C4-2B (cell line): ENCODE measurements around the gene MRAS.

Source experiments
- H3K27ac ChIP-seq: fragments of 450-650 bp; 2 replicates; pipeline ENCODE4 v1.5.1; 2017
- ZFX ChIP-seq: fragments of 450-650 bp; IDR thresholded peaks from 2 replicates; pipeline ENCODE4 v1.6.1; 2017
- TF ChIP-seq, protein P1 (sequence below): fragments of 450-650 bp; conservative IDR thresholded peaks from 2 replicates; pipeline ENCODE4 v1.5.1; 2017; ENCODE audit warnings: mild to moderate bottlenecking

Gene MRAS

GRCh38 chr3:138435840-138436239, 87.5 kb downstream of the MRAS start:
- no peak overlapping the region for H3K27ac ChIP-seq
- TF ChIP-seq ZFX = no peak
- TF ChIP-seq, protein P1, sequence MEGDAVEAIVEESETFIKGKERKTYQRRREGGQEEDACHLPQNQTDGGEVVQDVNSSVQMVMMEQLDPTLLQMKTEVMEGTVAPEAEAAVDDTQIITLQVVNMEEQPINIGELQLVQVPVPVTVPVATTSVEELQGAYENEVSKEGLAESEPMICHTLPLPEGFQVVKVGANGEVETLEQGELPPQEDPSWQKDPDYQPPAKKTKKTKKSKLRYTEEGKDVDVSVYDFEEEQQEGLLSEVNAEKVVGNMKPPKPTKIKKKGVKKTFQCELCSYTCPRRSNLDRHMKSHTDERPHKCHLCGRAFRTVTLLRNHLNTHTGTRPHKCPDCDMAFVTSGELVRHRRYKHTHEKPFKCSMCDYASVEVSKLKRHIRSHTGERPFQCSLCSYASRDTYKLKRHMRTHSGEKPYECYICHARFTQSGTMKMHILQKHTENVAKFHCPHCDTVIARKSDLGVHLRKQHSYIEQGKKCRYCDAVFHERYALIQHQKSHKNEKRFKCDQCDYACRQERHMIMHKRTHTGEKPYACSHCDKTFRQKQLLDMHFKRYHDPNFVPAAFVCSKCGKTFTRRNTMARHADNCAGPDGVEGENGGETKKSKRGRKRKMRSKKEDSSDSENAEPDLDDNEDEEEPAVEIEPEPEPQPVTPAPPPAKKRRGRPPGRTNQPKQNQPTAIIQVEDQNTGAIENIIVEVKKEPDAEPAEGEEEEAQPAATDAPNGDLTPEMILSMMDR = no peak

- no peak for TF ChIP-seq ZFX
- TF ChIP-seq, protein P1 = no peak
- no peak overlapping the region for H3K27ac ChIP-seq
Measured at GRCh38 chr3:138437281-138437680, 88.9 kb downstream of the MRAS start.

- TF ChIP-seq, protein P1 = no peak
- TF ChIP-seq ZFX = no peak
- H3K27ac ChIP-seq = no peak overlapping the region
Measured at GRCh38 chr3:138438896-138439295, 90.5 kb downstream of the MRAS start.

DNA sequence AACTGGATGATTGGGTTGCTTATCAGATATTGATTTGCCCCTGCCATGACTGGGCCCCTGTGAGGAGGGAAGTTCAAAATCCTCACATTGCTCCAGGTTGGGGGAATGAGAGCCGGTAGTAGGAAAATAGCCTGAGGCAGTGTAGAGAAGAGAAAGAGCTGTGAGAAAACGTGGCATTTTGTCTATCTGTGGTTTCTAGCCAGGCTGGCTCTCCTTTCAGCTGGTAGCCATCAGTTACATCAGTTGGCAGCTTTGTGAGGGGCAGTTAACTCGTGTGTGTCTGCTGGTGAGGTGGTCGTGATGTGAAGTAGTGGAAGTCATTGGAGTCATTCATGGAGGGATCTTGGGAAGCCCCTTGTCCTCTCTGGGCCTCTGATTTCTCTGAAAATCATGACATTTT, 91.3 kb downstream of the MRAS start:
- no peak for TF ChIP-seq ZFX

DNA sequence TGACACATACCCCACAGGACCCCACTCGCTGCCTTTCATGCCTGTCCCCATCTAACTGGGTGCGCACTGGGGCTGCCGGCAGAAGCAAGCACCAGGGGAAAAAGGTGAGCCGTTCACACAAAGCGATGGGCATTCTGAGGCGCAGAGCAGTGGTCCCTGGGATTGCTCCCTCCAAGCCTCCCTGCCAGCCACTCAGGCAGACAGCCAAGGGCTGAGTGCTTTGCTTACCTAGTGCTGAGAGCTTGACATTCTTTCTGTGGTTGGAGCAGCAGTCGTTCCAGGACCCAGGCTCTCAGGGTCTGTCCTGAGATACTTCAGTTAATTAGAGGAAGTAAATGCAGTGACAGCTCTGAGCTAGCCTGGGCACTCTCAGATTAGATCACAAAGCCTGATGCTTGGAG, 91.7 kb downstream of the MRAS start:
- H3K27ac ChIP-seq = no peak overlapping the region
- TF ChIP-seq, protein P1 = no peak
- no peak for TF ChIP-seq ZFX

More for the DNA sequence above, 91.3 kb downstream of the MRAS start:
- H3K27ac ChIP-seq = no peak overlapping the region

DNA sequence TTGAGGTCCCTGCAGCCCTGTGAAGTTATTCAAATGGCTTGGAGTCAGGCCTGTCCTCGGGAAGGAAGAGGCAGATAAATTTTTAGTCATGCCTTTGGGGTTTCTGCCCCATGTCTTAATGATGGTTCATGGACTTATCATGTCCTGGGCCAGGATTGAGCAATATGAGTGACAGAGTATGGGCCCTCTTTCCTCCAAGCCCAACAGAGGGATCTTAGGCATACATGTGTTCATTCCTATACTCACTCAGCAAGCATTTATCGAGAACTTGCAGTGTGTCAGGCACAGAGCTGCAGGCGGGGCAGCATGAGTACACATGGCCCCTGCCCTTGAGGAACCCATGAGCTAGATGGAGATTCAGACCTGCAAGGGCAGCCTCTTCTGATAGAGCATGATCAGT, 92.2 kb downstream of the MRAS start:
- no peak overlapping the region for H3K27ac ChIP-seq
- no peak for TF ChIP-seq ZFX
- TF ChIP-seq, protein P1 = no peak

DNA sequence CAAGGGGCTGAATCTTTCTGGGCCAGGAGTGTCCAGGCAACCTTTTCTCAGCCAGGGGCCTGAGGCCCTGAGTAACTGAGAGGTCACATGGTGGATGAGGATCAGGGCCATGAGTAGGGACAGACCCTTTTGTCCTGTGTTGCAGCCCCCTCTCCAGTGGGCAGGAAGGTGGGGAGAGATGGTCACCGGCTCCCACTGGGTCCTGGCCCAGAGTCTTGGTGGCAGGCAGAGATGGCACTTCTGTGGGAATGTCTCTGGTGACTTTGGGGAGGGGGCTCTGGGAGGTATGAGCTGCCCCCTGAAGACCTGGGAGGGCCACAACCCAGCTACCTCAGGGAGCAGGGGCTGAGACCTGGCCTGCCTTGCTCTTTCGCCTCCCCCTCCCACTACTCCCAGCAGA, 92.9 kb downstream of the MRAS start:
- TF ChIP-seq, protein P1 = no peak
- TF ChIP-seq ZFX = no peak
- no peak overlapping the region for H3K27ac ChIP-seq

GRCh38 chr3:138441742-138442141, 93.4 kb downstream of the MRAS start:
- TF ChIP-seq, protein P1 = no peak
- no peak for TF ChIP-seq ZFX
- no peak overlapping the region for H3K27ac ChIP-seq
